Measurements from ENCODE around the gene CEACAM1. TPM values are rescaled to one million over a fixed set of nuclear protein-coding genes. Genes with fewer than 3 reads are reported as not detected.

The CEACAM1 gene
- total RNA-seq, 1 experiment from 2014 or later: 0.95 TPM

DNA sequence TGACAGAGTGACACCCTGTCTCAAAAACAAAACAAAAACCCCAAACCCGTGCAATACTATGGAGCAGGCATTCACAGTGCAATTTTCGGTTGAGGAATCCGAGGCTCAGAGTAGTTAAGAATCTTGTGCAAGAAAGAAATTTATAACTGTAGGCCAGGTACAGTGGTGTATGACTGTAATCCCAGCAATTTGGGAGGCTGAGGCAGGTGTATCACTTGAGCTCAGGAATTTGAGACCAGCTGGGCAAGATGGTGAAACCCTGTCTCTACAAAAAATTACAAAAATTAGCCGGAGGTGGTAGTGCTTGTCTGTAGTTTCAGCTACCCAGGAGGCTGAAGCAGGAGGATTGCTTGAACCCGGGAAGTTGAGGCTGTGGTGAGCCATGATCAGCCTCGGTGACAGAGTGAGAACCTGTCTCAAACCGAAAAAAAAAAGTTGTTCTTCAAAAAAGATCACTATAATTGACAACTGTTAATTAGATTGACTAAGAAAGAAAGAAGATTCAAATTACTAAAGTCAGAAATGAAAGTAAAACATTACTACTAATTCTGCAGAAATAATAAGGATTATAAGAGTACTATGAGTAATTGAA is 12.9 kb downstream of the CEACAM1 start:
- H3K9ac ChIP-seq (ENCODE audit: low read length): no peak overlapping the region
- H3K27ac ChIP-seq (ENCODE audit: low read length): no peak overlapping the region
- intact Hi-C loops (cut with micrococcal nuclease): no loop called here
- no peaks in the 10 kb centered on the region for H3K9me3 ChIP-seq (ENCODE audit: low read length)
- TF ChIP-seq, protein P1, sequence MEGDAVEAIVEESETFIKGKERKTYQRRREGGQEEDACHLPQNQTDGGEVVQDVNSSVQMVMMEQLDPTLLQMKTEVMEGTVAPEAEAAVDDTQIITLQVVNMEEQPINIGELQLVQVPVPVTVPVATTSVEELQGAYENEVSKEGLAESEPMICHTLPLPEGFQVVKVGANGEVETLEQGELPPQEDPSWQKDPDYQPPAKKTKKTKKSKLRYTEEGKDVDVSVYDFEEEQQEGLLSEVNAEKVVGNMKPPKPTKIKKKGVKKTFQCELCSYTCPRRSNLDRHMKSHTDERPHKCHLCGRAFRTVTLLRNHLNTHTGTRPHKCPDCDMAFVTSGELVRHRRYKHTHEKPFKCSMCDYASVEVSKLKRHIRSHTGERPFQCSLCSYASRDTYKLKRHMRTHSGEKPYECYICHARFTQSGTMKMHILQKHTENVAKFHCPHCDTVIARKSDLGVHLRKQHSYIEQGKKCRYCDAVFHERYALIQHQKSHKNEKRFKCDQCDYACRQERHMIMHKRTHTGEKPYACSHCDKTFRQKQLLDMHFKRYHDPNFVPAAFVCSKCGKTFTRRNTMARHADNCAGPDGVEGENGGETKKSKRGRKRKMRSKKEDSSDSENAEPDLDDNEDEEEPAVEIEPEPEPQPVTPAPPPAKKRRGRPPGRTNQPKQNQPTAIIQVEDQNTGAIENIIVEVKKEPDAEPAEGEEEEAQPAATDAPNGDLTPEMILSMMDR (conservative IDR thresholded peaks at IDR 0.05; ENCODE audit: low read depth, low read length): no peak
- TF ChIP-seq EZH2phosphoT487 (IDR thresholded peaks at IDR 0.05; ENCODE audit: borderline replicate concordance, low read length): no peak
- no peak for TF ChIP-seq EZH2 (IDR thresholded peaks at IDR 0.05; ENCODE audit: low read length, unreplicated experiment)
- no peaks in the 10 kb centered on the region for H3K9me2 ChIP-seq (replicated peaks; ENCODE audit: low read length)
- ChIA-PET POLR2A (ENCODE audit: unreplicated experiment) (no interaction called here), CTCF (no interaction called here)
- H2AFZ ChIP-seq (ENCODE audit: low read length): no peak overlapping the region
- no peak overlapping the region for H3K4me3 ChIP-seq (ENCODE audit: low read length)
- DNase-seq (no peak), ATAC-seq (no peak)
- H3K27me3 ChIP-seq (ENCODE audit: low read length): no peaks in the 10 kb centered on the region
- BruUV-seq (replicated peaks): no TSS peak
- H3K79me2 ChIP-seq (ENCODE audit: low read length): no peaks in the 10 kb centered on the region
- H4K20me1 ChIP-seq (ENCODE audit: low read length): no peaks in the 10 kb centered on the region
- H3K36me3 ChIP-seq (ENCODE audit: low read depth, low read length): no peaks in the 10 kb centered on the region
- no peaks in the 10 kb centered on the region for H3F3A ChIP-seq (ENCODE audit: low read length, unreplicated experiment)
- no peak overlapping the region for H3K4me2 ChIP-seq (ENCODE audit: low read length)
- no peaks in the 10 kb centered on the region for H3K4me1 ChIP-seq (ENCODE audit: insufficient read depth, low read length)

DNA sequence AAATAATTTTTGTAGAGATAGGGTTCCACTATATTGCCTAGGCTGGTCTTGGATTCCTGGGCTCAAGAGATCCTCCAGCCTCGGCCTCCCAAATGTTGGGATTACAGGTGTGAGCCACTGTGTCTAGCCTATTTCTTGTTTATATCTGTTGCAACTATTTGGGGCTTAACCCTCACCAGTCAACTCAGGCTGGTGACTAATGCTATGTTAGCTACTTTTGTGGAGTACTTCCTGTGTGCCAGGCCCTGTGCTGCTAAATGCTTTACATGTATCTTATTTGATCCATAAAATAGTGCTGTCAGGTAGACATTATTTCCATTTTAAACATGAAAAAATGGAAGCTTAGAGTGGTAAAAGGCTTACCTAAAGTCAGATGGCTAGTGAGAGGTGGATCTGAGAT is 13.8 kb downstream of the CEACAM1 start:
- ChIA-PET POLR2A (ENCODE audit: unreplicated experiment) (no interaction called here), CTCF (no interaction called here)
- H3K9me2 ChIP-seq (replicated peaks; ENCODE audit: low read length): no peaks in the 10 kb centered on the region
- no peak overlapping the region for H3K4me2 ChIP-seq (ENCODE audit: low read length)
- BruUV-seq (replicated peaks): no TSS peak
- no peak overlapping the region for H2AFZ ChIP-seq (ENCODE audit: low read length)
- TF ChIP-seq EZH2phosphoT487 (IDR thresholded peaks at IDR 0.05; ENCODE audit: borderline replicate concordance, low read length): no peak
- no peak for TF ChIP-seq EZH2 (IDR thresholded peaks at IDR 0.05; ENCODE audit: low read length, unreplicated experiment)
- TF ChIP-seq, protein P1 (conservative IDR thresholded peaks at IDR 0.05; ENCODE audit: low read depth, low read length): no peak
- no peaks in the 10 kb centered on the region for H3K27me3 ChIP-seq (ENCODE audit: low read length)
- DNase-seq (no peak), ATAC-seq (no peak)
- H3K36me3 ChIP-seq (ENCODE audit: low read depth, low read length): no peaks in the 10 kb centered on the region
- H3K4me1 ChIP-seq (ENCODE audit: insufficient read depth, low read length): no peaks in the 10 kb centered on the region
- no peaks in the 10 kb centered on the region for H4K20me1 ChIP-seq (ENCODE audit: low read length)
- intact Hi-C loops (cut with micrococcal nuclease): no loop called here
- no peak overlapping the region for H3K9ac ChIP-seq (ENCODE audit: low read length)
- no peaks in the 10 kb centered on the region for H3K9me3 ChIP-seq (ENCODE audit: low read length)
- H3F3A ChIP-seq (ENCODE audit: low read length, unreplicated experiment): no peaks in the 10 kb centered on the region
- H3K4me3 ChIP-seq (ENCODE audit: low read length): no peak overlapping the region
- no peak overlapping the region for H3K27ac ChIP-seq (ENCODE audit: low read length)
- no peaks in the 10 kb centered on the region for H3K79me2 ChIP-seq (ENCODE audit: low read length)

DNA sequence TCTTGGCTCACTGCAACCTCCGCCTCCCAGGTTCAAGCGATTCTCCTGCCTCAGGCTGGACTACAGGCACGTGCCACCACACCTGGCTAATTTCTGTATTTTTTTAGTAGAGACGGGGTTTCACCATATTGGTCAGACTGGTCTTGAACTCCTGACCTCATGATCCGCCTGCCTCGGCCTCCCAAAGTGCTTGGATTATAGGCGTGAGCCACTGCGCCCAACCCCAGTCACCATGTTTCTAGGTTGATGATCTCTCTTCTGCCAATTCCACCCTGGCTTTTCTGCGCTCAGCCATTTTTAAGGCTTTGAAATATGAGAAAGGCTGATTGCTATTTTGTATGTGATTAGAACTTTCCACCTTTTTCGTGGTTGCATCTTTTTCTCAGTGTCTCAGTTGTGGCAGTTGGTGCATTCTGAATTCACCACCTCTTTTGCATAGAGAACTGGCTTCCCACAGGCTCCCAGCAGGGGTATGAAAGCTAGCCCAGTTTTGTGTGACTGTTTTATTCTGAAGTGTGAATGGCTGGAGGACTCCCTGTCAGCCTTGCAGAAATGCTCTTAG is 15.5 kb downstream of the CEACAM1 start:
- BruUV-seq (replicated peaks): no TSS peak

More for the DNA sequence above, 15.5 kb downstream of the CEACAM1 start:
- Histone ChIP-seq H2AFZ (ENCODE audit: low read length) (no peak overlapping the region), H4K20me1 (ENCODE audit: low read length) (no peaks in the 10 kb centered on the region), H3K79me2 (ENCODE audit: low read length) (no peaks in the 10 kb centered on the region), H3K4me1 (ENCODE audit: insufficient read depth, low read length) (no peaks in the 10 kb centered on the region), H3K9me2 (replicated peaks; ENCODE audit: low read length) (no peaks in the 10 kb centered on the region), H3K9me3 (ENCODE audit: low read length) (no peaks in the 10 kb centered on the region), H3K9ac (ENCODE audit: low read length) (no peak overlapping the region), H3K27ac (ENCODE audit: low read length) (no peak overlapping the region), H3K4me3 (ENCODE audit: low read length) (no peak overlapping the region), H3K36me3 (ENCODE audit: low read depth, low read length) (no peaks in the 10 kb centered on the region), H3K4me2 (ENCODE audit: low read length) (no peak overlapping the region), H3F3A (ENCODE audit: low read length, unreplicated experiment) (no peaks in the 10 kb centered on the region), H3K27me3 (ENCODE audit: low read length) (no peaks in the 10 kb centered on the region)
- ChIA-PET POLR2A (ENCODE audit: unreplicated experiment) (no interaction called here), CTCF (no interaction called here)
- no peak for DNase-seq
- no peak for ATAC-seq
- intact Hi-C loops (cut with micrococcal nuclease): no loop called here
- TF ChIP-seq EZH2phosphoT487 (IDR thresholded peaks at IDR 0.05; ENCODE audit: borderline replicate concordance, low read length) (no peak), EZH2 (IDR thresholded peaks at IDR 0.05; ENCODE audit: low read length, unreplicated experiment) (no peak)
- TF ChIP-seq, protein P1 (conservative IDR thresholded peaks at IDR 0.05; ENCODE audit: low read depth, low read length): no peak
